Mesothelial cell of epicardium (in vitro differentiated cells): ENCODE results near the gene ANAPC7. TPM values are rescaled to one million over a fixed set of nuclear protein-coding genes. Genes with fewer than 3 reads are reported as not detected.

Experiments used
- DNase-seq, 2 experiments: peaks; one replicate each; pipeline ENCODE4 v3.0.0; 2021; ENCODE audit warnings: low spot score in 2 of 2; ENCODE audit not compliant: unreplicated experiment in 2 of 2
- H3K27ac Mint-ChIP-seq: 2 replicates; pipeline ENCODE4 v1.8.0; 2021; ENCODE audit warnings: mixed read lengths
- H3K27me3 Mint-ChIP-seq: 2 replicates; pipeline ENCODE4 v1.8.0; 2021; ENCODE audit warnings: low read depth, mixed read lengths
- H3K36me3 Mint-ChIP-seq: 2 replicates; pipeline ENCODE4 v1.8.0; 2021; ENCODE audit warnings: mixed read lengths
- H3K4me1 Mint-ChIP-seq: 2 replicates; pipeline ENCODE4 v1.8.0; 2021; ENCODE audit warnings: mixed read lengths
- H3K4me3 Mint-ChIP-seq: 2 replicates; pipeline ENCODE4 v1.8.0; 2021; ENCODE audit warnings: mild to moderate bottlenecking, moderate library complexity, mixed read lengths
- H3K9me3 Mint-ChIP-seq: 2 replicates; pipeline ENCODE4 v1.8.0; 2021; ENCODE audit warnings: mixed read lengths
- total RNA-seq: library from RNA; stranded (reverse); gene quantifications from 3 replicates; pipeline ENCODE4 v1.2.1, GENCODE V29; 2021
- TF ChIP-seq, protein P1 (sequence below): fragments of 200-600 bp; sonication (generic); IDR thresholded peaks from one replicate; pipeline ENCODE4 v1.5.0; 2021; ENCODE audit warnings: antibody characterized with exemption; ENCODE audit not compliant: unreplicated experiment

The ANAPC7 gene
- total RNA-seq, 1 donor from 2014 or later, result 62.8 TPM

GRCh38 chr12:110370732-110371231 lies 32.7 kb downstream of the ANAPC7 start:
- no peak overlapping the region for H3K27ac Mint-ChIP-seq
- no peaks in the 10 kb centered on the region for H3K27me3 Mint-ChIP-seq
- H3K4me1 Mint-ChIP-seq, result peaks cover 7% of the 10 kb centered on the region
- no peak for DNase-seq
- no peak overlapping the region for H3K4me3 Mint-ChIP-seq
- peaks cover 14% of the 10 kb centered on the region for H3K36me3 Mint-ChIP-seq
- no peaks in the 10 kb centered on the region for H3K9me3 Mint-ChIP-seq
- TF ChIP-seq, protein P1, sequence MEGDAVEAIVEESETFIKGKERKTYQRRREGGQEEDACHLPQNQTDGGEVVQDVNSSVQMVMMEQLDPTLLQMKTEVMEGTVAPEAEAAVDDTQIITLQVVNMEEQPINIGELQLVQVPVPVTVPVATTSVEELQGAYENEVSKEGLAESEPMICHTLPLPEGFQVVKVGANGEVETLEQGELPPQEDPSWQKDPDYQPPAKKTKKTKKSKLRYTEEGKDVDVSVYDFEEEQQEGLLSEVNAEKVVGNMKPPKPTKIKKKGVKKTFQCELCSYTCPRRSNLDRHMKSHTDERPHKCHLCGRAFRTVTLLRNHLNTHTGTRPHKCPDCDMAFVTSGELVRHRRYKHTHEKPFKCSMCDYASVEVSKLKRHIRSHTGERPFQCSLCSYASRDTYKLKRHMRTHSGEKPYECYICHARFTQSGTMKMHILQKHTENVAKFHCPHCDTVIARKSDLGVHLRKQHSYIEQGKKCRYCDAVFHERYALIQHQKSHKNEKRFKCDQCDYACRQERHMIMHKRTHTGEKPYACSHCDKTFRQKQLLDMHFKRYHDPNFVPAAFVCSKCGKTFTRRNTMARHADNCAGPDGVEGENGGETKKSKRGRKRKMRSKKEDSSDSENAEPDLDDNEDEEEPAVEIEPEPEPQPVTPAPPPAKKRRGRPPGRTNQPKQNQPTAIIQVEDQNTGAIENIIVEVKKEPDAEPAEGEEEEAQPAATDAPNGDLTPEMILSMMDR, result no peak

GRCh38 chr12:110369992-110370391 lies 33.5 kb downstream of the ANAPC7 start:
- Mint-ChIP-seq H3K27me3 (no peaks in the 10 kb centered on the region), H3K4me1 (peaks cover 7% of the 10 kb centered on the region), H3K4me3 (no peak overlapping the region), H3K36me3 (peaks cover 9% of the 10 kb centered on the region), H3K27ac (no peak overlapping the region), H3K9me3 (no peaks in the 10 kb centered on the region)
- DNase-seq, result no peak
- TF ChIP-seq, protein P1, result no peak

DNA sequence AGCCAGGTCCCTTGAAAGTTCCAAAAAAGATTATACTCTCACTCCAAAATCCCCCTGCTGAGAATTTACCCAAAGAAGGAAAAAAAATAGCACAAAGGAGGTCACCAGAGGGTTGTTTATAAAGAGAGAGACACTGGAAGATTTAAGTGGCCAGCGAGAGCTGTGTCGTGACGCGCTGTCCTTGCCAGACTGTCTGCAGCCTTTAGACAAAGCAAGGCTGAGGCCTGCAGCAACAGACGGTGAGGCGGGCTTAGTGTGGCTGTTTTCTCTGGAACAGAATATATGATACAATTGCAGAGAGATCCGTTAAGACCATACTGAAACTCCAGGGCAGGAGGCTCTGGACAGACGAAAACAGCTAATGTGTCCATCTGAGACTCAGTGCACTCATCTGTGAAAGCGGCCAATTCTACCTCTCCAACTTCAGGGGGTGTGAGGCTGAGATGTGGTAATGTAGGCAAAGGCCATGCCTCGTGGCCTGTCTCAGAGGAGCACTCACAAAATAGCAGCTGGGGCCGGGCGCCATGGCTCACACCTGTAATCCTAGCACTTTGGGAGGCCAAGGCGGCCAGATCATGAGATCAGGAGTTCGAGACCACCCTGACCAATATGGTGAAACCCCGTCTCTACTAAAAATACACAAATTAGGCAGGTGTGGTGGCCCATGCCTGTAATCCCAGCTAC lies 36.2 kb downstream of the ANAPC7 start:
- H3K4me1 Mint-ChIP-seq, result peaks cover 7% of the 10 kb centered on the region
- H3K27ac Mint-ChIP-seq, result peak overlapping the region; percentile 91

GRCh38 chr12:110366321-110367142 lies 37.0 kb downstream of the ANAPC7 start:
- H3K36me3 Mint-ChIP-seq, result peaks cover 3% of the 10 kb centered on the region
- H3K4me3 Mint-ChIP-seq, result no peak overlapping the region

More for the DNA sequence above, 36.2 kb downstream of the ANAPC7 start:
- no peak for DNase-seq
- Mint-ChIP-seq H3K36me3 (peaks cover 3% of the 10 kb centered on the region), H3K9me3 (no peaks in the 10 kb centered on the region), H3K4me3 (no peak overlapping the region), H3K27me3 (no peaks in the 10 kb centered on the region)
- TF ChIP-seq, protein P1, result no peak

DNA sequence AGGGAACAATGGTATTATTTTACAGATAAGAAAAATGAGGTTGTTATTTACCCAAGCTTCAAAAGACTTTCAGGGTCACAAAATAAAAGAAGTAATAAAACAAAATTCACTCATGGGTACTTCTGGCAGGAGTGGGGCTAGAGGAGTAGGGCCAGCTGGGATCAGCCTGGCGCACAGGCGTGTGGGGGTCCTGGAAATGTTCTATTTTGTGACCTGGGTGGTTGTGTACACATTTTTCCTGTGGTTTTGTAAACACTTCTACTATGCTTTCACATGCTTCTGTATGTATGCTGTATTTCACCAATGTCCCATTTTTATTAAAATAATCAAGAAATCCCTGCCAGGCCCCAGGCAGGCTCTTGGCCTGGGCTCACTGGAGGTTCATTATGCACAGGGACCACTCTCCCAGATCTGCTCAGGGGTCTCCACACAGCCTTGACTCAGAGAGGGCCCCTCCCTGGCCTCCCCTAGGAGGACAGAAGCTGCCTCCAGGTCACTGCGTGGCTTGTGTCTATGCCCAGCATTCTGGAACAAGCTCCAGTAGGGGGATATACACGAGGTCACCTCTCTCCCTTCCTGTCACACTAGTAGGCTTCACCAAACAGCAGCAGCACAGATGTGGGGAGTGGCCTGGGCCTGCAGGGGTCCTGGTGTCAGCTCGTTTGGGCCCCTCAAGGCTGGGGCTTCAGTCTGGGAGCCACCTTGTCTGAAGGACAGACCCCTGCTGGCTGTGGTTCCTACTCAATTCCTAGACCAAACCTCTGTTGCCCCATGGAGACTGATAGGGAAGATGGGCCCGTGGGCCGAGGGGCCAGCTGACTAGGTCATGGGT lies 37.8 kb downstream of the ANAPC7 start:
- TF ChIP-seq, protein P1, result no peak
- Mint-ChIP-seq H3K4me3 (no peak overlapping the region), H3K9me3 (no peaks in the 10 kb centered on the region), H3K4me1 (peaks cover 7% of the 10 kb centered on the region), H3K36me3 (peaks cover 3% of the 10 kb centered on the region), H3K27ac (peak overlapping the region; percentile 21), H3K27me3 (no peaks in the 10 kb centered on the region)
- no peak for DNase-seq

More at GRCh38 chr12:110366321-110367142, 37.0 kb downstream of the ANAPC7 start:
- Mint-ChIP-seq H3K27me3 (no peaks in the 10 kb centered on the region), H3K27ac (peak overlapping the region; percentile 91), H3K9me3 (no peaks in the 10 kb centered on the region), H3K4me1 (peaks cover 7% of the 10 kb centered on the region)
- TF ChIP-seq, protein P1, result no peak
- no peak for DNase-seq
